GM04504 (cell line): ENCODE measurements around the gene CBY3.
"Not testable (repeated sequence)": the region's sequence is repeated elsewhere in the genome, so short reads cannot be mapped to it uniquely, and the experiment has no call there.

ENCODE experiments used
- DNase-seq: peaks from one replicate; pipeline ENCODE4 v3.0.0-alpha.2; 2012; ENCODE audit warnings: low read depth

Gene CBY3

DNA sequence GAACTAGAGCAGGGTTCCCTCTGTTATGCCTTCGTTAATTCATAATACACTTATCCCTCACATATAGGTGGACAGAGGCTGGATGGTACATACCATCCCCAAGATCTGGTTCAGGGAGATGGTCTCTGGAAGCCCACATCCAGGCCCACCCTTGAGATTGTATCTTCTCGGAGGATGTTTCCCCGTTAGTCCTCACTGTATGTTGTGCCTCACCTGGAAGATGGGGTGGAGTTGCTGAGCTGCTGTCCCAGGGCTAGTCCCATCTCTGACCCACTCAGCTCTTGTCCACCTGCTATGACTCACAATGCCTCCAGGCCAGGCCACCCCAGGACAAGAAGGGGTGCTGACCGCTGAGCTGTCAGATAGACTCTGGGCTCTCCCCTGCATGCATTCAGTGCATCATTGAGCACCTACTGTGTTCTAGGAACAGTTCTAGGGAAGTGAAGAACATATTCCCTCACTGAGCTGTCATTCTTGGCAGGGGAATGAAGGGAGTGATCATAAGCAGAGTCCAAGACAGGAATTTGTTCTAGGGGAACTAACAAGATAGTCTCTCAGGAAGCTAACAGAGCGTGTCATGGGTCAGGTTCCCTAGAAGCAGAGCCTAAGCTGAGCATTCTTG, at the start of gene CBY3:
CBY3 (minus strand) TSS at position 255 of the 622 bp plus-strand sequence; CDS start at position 139, 116 bp downstream.
- DNase-seq: no peak

DNA sequence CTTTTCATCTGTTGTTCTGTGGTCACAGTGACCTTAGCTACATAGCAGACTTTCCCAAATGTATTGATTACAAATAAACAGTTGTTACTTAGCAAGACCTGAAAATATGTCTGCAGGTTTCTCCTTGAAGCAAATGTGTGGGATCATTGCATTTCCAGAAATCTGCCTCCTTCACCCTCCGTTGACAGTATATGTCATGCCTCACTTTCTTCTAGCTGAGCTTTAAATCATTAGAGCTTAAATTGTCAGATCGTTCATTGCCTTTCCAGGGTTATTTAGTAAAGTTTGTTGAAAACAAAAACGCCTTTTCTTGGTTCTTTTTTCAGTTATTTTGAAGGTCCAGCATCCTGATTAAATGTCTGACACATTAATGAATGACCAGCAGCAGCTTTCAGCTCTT, 49.5 kb upstream of the CBY3 start:
- no peak for DNase-seq

DNA sequence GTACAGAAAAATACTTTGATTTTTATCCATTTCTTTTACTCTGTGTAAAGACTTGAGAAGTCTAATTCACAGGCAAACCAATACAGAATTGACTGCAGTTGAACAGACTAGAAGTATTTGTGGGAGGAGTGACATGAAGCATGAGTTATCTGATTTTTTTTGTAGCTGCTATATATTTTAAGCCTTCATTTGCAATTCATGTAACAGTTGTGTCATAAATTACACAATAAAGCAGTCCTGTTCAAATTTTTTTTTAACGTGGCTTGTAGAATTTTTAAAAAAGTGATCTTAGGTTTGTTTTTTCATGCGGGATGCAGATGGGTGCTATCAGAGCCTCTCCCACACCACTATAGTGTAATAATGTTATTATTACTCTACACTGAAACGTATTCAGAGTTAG, 48.9 kb upstream of the CBY3 start:
- DNase-seq: no peak

DNA sequence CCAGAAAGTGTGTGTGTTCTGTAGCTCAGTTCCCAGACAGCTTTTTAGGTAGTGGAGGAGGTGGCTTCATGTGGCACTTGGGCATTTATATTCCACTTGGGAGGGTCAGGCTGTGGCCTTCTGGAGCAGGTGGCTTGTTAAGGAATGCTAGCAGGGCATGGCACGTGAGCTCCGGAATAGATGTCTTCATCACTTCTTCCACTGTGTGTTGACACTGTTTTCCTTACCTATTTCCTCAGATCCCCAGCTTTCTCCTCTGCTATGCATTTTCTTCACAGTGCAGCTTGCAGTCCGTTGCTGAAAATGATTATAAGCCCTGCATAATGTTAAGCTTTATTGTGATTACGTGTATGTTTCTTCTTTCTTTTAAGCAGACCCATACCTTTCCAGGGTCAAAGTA, 48.5 kb upstream of the CBY3 start:
- DNase-seq: no peak

DNA sequence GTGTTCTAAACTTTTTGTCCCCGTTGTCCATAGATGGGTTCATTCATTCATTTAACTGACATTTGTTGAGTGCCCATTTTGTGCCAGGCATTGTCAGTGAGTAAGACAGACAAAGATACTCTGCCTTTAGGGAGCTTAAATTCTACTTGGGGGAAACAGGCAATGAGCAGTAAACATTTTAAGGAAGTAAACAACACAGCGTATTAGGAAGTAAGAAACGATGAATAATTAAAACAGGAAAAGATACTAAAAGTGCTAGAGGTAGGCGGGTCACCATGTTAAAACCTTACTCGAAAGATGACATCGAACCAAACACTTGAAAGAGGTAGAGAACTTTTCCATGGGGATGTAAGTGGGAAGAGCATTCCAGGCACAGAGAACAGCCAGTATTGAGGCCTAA, 46.3 kb upstream of the CBY3 start:
- DNase-seq: no peak

DNA sequence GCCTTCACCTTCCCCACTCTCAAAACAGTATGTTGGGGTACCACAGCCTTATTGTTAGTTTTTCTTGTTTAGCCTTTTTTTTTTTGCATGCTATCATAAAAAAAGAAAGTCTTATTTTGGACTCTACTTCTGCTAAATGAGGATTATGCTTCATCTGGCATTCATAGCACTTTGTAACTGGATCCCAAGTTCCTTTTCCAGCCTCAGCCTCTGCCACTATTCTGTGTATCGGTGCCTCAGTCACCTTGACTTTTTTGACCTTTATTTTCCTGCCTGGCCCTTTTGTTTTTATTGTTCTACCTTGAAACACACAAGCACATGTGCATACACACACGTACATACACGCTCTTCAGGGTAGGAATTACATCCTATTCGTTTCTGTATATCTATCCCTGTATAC, 43.3 kb upstream of the CBY3 start:
- DNase-seq: no peak

DNA sequence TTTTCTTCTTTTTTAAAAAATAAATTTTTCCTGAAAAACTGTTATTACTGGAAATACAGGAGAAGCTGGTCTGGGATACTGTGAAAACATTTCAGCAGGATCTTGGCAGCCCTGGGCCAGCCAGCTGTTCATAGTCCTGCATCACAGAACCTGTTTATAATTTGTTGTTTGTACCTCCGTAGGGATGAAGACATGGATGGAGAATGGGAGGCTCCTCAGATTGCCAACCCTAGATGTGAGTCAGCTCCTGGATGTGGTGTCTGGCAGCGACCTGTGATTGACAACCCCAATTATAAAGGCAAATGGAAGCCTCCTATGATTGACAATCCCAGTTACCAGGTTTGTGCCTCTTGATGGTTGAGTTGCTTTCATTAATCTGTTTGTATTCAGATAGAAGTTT, 39.4 kb upstream of the CBY3 start:
- DNase-seq: no peak

DNA sequence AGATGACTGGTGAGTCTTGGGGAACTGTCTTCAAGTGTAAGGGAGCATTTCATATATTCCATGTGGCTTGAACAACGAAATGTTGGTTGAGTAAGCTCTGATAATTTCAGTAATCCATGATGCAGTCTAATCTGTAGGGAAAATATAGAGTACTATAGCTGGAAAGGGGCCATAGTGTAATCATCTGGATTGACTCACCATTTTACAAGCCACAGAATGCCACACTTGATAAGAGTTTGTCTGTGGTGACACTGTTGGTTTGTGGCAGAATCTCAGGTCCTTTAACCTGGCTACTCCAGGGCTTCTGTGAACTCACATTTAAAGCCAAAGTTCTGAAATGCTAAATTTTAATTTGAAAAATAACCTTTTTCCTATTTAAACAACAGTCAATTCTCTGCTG, 35.5 kb upstream of the CBY3 start:
- no peak for DNase-seq

DNA sequence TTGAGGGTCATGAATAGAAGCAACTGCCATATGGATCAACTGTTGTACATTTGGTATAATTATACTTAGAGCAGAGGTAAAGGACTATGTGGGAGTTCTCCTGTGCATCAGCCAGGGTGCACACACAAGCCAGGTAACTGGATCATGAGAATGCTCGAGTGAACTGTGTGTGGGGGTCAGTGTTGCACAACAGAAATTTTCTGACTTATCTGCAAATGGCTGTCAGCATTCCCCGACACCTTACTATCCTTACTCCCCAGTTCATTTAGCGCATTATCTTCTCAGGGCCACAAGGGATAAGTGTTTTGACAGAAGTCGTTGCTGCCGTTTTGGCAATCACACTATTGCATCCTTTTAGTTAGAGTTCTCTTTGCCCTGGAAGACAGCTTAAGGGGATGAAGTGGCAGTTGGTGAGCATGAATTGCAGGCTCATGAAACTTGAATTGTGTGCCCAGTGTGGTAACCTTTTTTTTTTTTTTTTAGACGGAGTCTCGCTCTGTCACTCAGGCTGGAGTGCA, 19.6 kb upstream of the CBY3 start:
- no peak for DNase-seq

DNA sequence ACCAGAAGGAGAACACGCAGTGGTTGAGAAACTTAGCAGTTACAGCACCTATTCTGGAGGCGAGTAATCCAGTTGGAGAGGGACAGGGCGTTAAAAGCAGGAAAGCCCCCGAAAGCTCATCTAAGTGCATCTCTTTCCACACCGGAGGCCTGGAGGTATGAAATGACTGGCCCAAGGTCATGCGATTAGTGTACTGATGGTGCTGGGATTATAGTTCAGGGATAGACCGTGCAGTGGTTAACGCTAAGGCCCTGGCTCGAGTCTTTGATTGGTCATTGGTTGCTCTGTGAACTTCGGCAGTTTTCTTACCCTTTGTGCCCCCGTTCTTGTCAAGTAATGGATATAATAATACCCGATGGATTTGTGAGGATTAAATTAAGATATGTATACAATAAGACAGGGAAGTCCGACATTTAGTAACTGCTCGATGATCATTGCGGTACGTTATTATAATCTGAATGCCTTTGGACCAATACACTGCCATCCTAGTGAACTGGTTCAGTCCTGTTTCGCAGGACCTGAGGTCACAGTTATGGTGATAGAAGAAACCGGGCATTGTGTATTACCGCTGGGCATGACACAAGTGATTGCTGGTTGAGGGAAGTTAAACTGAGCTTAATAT, 18.9 kb upstream of the CBY3 start:
- no peak for DNase-seq

DNA sequence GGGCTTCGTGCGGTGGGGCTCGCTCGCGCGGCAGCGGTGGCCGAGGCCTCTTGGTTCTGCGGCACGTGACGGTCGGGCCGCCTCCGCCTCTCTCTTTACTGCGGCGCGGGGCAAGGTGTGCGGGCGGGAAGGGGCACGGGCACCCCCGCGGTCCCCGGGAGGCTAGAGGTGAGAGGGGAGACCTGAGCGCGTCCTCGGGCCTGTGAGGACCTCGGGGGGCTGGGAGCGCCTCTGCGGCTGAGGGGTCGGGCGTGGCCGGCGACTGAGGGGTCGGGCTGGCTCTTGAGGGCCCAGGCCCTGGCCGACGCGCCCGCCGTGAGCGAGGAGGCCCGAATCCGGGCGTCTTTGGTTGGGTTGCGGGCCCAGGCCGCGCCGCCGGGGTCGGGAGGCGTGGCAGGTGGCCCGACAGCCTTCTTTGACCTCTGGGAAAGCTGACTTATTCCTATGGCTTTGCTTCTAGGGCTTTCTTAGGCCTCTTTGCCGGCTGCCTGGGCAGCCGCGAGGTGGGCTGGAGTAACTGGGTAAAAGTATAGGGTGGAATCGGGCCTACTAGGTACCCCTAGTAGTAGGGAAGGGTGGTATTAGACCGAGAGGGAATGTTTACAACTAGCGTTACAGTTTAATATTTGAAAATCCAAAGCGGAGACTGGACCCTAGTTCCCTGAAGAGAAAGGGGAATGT, 18.2 kb upstream of the CBY3 start, which contains the start of gene CANX:
CANX (plus strand) TSS at position 33 of the 681 bp plus-strand sequence. CDS start 6,715 bp downstream, outside the sequence.
- DNase-seq: no peak

DNA sequence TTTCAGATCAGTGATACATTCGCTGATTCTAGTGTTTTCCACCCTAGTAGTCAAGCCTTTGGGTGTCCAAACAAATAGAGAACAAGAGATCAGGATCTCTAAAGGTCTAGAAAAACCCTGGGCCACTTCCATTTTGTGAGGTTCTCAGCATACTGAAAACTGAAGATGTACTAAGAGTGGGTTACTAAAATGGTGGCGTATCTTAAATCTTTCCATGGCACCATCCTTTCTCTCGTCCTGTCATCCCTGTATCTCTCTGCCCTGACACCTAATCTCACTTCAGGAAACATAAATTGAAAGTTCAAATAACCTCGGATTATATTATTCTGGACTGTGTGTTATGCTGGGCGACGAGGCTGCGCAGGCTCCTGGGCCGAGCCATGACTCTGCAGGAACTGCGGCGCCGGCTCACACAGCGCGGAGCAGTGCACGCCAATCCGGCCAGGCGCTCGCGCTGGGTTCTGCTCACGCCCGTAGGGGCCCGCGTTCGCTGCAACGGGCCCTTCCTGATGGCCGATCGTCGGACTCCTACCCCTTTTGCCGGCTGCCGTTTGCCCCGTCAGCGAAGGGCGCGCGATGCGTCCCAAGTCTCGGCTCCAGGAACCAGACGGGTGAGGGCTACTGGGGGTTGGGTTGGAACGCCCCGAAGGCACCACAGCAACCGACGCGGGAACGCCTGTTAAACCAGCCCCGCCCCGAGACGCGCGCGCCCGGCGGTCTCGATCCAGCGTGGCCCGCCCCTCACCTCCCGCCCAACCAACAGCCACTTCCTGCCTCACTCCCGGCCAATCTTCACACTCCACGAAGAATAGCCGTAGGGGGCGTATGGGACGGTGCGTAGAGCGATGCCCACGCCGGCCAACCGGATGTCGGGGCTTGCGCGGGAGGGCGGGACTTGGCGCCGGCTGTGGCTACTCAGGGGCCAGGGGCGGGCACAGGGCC, 17.4 kb upstream of the CBY3 start:
- DNase-seq: peak; percentile 99

DNA sequence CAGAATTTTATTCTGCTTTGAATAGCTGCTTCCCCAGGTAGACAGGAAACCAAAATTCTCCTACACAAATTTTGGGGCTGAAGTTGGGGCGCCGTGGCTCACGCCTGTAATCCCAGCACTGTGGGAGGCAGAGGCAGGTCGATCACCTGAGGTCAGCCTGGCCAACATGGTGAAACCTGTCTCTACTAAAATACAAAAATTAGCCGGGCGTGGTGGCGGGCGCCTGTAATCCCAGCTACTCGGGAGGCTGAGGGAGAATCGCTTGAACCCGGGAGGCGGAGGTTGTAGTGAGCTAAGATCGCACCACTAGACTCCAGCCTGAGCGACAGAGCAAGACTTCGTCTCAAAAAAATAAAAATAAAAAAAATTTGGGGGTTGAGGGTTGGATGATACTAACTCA, 16.7 kb upstream of the CBY3 start:
- DNase-seq: not testable (repeated sequence)

DNA sequence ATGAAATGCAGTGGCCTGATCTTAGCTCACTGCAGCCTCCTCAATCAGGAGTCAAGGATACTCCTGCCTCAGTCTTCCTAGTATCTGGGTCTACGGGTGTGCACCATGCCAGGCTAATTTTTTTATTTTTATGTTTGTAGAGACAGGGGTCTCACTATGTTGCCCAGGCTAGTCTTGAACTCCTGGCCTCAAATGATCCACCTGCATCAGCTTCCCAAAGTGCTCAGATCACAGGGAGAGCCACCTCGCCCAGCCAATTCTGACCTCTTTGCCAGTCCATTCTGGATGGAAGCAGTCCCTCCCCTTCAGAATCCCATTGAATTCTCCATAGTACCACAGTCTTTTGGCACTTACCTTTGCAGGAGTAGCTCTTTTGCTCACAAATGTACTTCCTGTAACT, 16.3 kb upstream of the CBY3 start:
- no peak for DNase-seq

DNA sequence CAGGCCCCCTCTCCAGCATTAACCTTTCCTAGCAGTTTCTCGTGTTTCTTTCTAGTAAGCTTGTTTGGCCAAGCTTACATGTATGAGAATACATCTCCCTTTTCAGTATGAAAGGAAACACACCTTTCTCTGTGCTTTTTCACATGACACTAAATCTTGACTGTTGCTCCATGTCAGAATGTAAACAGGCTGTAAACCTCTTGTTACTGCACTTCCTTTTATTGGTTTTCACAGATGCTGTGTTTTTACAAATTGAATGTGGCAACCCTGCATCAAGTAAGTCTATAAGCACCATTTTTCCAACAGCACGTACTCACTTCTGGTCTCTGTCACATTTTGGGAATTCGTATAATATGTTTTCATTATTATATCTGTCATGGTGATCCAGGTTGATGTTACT, 15.8 kb upstream of the CBY3 start:
- DNase-seq: no peak

DNA sequence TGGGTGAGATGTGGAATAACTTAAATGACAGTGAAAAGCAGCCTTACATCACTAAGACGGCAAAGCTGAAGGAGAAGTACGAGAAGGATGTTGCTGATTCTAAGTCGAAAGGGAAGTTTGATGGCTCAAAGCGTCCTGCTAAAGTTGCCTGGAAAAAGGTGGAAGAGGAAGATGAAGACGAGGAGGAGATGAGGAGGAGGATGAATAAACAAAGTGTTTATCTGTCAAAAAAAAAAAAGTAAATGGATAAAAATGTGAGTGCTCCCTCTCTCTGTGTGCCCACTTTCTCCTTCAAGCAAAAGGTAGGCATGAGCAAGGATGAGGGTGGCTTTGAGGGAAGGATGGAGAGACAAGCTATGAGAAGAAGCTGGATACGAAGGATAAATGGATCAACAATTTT, 13.7 kb upstream of the CBY3 start:
- DNase-seq: no peak

DNA sequence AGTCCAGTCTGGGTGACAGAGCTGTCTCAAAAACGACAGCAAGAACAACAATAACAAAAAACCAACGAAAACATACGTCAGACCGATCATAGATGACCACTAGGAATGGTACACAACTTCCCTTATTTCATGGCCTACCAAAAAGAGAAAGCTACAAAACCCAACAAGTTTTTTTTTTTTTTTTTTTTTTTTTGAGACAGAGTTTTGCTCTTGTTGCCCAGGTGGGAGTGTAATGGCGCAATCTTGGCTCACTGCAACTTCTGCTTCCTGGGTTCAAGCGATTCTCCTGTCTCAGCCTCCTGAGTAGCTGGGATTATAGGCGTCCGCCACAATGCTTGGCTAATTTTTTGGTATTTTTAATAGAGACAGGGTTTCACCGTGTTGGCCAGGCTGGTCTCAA, 8.4 kb upstream of the CBY3 start:
- DNase-seq: not testable (repeated sequence)

DNA sequence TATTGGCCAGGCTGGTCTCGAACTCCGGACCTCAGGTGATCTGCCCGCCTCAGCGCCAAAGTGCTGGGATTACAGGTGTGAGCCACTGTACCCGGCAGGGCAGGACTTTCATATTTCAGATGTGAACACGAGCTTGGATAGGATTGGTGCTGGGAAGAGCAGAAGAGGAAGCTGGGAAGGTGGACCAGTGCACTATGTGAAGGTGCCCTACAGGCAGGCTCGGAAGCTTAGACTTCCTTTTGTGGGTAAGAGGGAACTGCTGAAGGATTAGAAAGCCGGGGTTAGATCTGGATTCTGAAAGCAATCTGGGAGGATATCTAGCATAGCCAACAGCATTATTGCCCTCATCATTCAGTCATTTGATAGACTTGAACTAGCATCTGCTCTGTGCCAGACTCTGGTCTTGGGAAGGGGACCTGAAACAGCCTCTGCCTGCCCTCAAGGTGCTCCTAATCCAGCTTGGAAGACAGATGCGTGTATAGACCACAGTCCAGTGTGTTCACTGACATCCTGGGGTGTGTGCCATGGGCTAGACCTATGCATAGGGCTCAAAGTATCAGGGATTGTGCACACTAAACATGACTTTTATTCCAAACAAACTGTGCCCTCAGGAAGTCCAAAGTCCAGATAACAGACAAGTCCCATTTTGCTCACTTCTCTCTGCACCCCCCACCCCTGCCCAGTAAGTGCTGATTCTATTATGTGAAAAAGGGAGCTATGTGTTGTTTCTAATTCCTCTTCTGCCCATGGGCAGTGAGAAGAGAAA, 637 bp downstream of the CBY3 start:
- DNase-seq: no peak

DNA sequence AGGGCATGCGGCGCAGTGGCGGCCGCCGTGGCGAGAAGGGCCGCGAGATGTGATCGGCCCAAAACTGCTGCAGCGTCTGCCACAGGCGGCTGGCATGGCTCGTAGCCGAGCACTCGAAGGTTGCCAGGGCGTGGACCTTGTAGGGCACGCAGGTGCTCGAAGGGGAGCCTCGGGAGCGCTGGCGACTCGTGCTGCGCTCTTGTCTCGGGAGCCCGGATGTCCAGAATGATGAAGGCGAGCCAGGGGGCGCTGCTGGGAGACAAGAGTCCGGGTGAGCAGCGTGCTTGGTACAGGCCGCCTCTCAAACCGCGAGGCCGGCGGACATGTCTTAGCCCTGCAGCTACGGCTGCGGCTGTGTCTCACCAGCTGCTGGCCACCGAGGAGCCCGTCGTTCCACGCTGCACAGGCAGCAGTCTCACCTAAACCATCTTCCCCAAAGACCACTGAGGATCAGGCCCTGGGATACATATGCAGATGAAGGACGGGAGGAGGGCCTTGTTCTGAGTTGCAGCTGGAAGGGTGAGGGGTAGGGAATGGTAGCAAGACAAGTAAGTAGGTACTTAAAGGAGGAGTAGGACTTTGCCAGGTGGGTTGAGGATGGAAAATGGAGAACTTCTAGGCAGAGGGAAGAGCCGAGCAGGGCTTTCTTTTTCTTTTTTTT, 1.7 kb downstream of the CBY3 start:
- DNase-seq: no peak

DNA sequence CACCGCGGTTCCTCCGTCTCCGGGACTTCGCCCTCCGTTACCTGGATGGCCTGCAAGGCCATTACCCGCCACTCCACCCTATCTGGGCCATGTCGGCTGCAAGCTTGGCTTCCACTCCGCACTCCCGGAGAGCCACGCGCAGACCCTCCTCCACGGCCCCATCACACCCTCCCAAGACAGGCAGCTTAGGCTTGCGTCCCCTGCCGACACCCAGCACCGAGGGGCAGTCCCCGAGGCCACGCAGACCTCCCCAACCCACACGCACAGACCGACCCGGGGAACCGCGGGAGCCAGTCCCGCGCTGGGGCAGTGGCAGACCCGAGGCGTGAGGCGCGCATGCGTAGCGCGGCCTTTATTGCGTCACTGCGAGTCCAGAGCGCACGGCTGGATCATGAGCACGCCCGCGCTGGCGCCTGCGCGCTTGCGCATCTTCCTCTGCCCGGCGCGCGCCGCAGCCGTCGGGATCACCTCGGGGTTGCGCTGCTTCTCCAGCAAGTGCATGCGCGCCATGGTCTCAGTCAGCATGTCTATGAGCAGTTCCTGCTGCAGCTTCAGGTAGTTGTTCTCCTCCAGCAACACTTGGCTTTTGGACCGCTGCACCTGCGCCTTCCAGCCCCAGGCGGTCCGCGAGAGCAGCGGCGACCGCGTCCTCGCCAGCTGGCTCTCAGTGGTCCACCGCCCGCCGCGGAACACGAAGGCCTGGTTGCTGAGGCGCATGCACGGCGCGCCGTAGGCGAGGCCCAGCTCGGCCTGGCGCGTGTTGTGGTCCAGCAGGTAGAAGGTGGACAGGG, 2.4 kb downstream of the CBY3 start:
- DNase-seq: peak; percentile 87
